GM12878 (cell line): ENCODE data around the gene ATF3. TPM values are rescaled to one million over a fixed set of nuclear protein-coding genes. Genes with fewer than 3 reads are reported as not detected.

ENCODE experiments used
- ATAC-seq: fragments of 200-7000 bp; cut with Tn5 transposase; 3 replicates; pipeline ENCODE4 v1.9.1; 2020; ENCODE audit warnings: mild to moderate bottlenecking, moderate library complexity
- BruUV-seq: library from RNA; stranded (reverse); fragments of 400-500 nt; replicated peaks from 2 replicates; lab custom pipeline; 2021; lab: Mats Ljungman, UMichigan
- CTCF ChIA-PET: fragments of 300-600 bp; sonication (Branson Sonifier 250); formaldehyde crosslinking; extraction: SDS; loops from one replicate; lab custom pipeline; 2021; ENCODE audit warnings: inconsistent platforms; lab: Yijun Ruan, JAX
- POLR2A ChIA-PET: fragments of 350-600 bp; formaldehyde crosslinking; extraction: SDS; loops from one replicate; lab custom pipeline; 2021; ENCODE audit warnings: inconsistent platforms; lab: Charles Lee
- RAD21 ChIA-PET: fragments of 300-600 bp; sonication (Branson Sonifier 250); formaldehyde crosslinking; loops from one replicate; lab custom pipeline; 2023; ENCODE audit warnings: antibody characterized with exemption; ENCODE audit not compliant: unreplicated experiment; lab: Charles Lee
- SMC1A ChIA-PET: fragments of 300-600 bp; sonication (Branson Sonifier 250); formaldehyde crosslinking; loops from one replicate; lab custom pipeline; 2023; ENCODE audit not compliant: unreplicated experiment, uncharacterized antibody; lab: Charles Lee
- DNase-seq: peaks from one replicate; pipeline ENCODE4 v3.0.0-alpha.2; 2011; ENCODE audit warnings: low read depth, low spot score
- FAIRE-seq: peaks from 3 replicates; lab custom pipeline; 2011; peaks lifted over from hg19 to GRCh38; lab: Jason Lieb, UNC
- H2AFZ ChIP-seq: 2 replicates; pipeline ENCODE4 v1.6.0; 2011; ENCODE audit warnings: low read depth, low read length, control low read depth; ENCODE audit not compliant: control insufficient read depth
- H3K27ac ChIP-seq: 2 replicates; pipeline ENCODE4 v1.5.1; 2011; ENCODE audit warnings: control low read depth; ENCODE audit not compliant: control insufficient read depth, insufficient read depth
- H3K27me3 ChIP-seq, 2 experiments: replicated peaks in 1 of 2; 2 replicates each; pipeline versions ENCODE4 v1.6.0 to v1.6.1; 2011; ENCODE audit warnings: low read length in 1 of 2; ENCODE audit not compliant: control insufficient read depth in 2 of 2, insufficient read depth in 2 of 2
- H3K36me3 ChIP-seq, 2 experiments: 2 replicates each; pipeline ENCODE4 v1.5.1; 2011; ENCODE audit warnings: low read length in 1 of 2; ENCODE audit not compliant: control insufficient read depth in 2 of 2, insufficient read depth in 2 of 2
- H3K4me1 ChIP-seq: 2 replicates; pipeline ENCODE4 v1.6.1; 2011; ENCODE audit warnings: mild to moderate bottlenecking, low read length, moderate library complexity, mixed read lengths; ENCODE audit not compliant: control insufficient read depth, insufficient read depth
- H3K4me2 ChIP-seq: 2 replicates; pipeline ENCODE4 v1.6.0; 2011; ENCODE audit warnings: control low read depth; ENCODE audit not compliant: control insufficient read depth, insufficient read depth
- H3K4me3 ChIP-seq: fragments of 200-600 bp; sonication (generic); 2 replicates; pipeline ENCODE4 v1.5.1; 2016
- H3K79me2 ChIP-seq: 2 replicates; pipeline ENCODE4 v1.6.0; 2011; ENCODE audit warnings: low read length; ENCODE audit not compliant: control insufficient read depth, insufficient read depth
- H3K9ac ChIP-seq: 2 replicates; pipeline ENCODE4 v1.8.0; 2011; ENCODE audit warnings: low read length, control low read depth, mixed read lengths; ENCODE audit not compliant: control insufficient read depth, insufficient read depth
- H3K9me3 ChIP-seq: replicated peaks from 3 replicates; pipeline ENCODE4 v1.5.1; 2011; ENCODE audit warnings: mild to moderate bottlenecking, low read length; ENCODE audit not compliant: control insufficient read depth, insufficient read depth
- H4K20me1 ChIP-seq: 2 replicates; pipeline ENCODE4 v1.6.0; 2011; ENCODE audit not compliant: control insufficient read depth, insufficient read depth
- ASH2L ChIP-seq: fragments of 300-600, 200-600 bp; sonication (generic); IDR thresholded peaks from 2 replicates; pipeline ENCODE4 v1.6.1; 2017; ENCODE audit warnings: low read depth, mild to moderate bottlenecking, borderline replicate concordance
- BCL3 ChIP-seq: IDR thresholded peaks from 2 replicates; pipeline ENCODE4 v1.6.1; 2011; ENCODE audit warnings: borderline replicate concordance, low read depth, mild to moderate bottlenecking, moderate library complexity, low read length; ENCODE audit not compliant: insufficient read depth, poor library complexity, severe bottlenecking
- CBX5 ChIP-seq: sonication (generic); IDR thresholded peaks from 2 replicates; pipeline ENCODE4 v1.6.1; 2016; ENCODE audit warnings: low read depth, moderate library complexity, mild to moderate bottlenecking, inconsistent platforms
- ESRRA ChIP-seq: IDR thresholded peaks from 2 replicates; pipeline ENCODE4 v1.6.1; 2012; ENCODE audit warnings: mild to moderate bottlenecking, low read length, improper control_type of control experiment
- GATAD2B ChIP-seq: fragments of 450-650 bp; conservative IDR thresholded peaks from 2 replicates; pipeline ENCODE4 v1.6.1; 2017; ENCODE audit warnings: low read depth, mild to moderate bottlenecking, moderate library complexity
- IRF5 ChIP-seq: fragments of 450-650 bp; IDR thresholded peaks from 2 replicates; pipeline ENCODE4 v1.6.1; 2017; ENCODE audit warnings: borderline replicate concordance
- JUNB ChIP-seq: IDR thresholded peaks from 2 replicates; pipeline ENCODE4 v1.6.1; 2016; ENCODE audit warnings: antibody characterized with exemption, mild to moderate bottlenecking
- KDM1A ChIP-seq: fragments of 200-600 bp; sonication (generic); IDR thresholded peaks from 2 replicates; pipeline ENCODE4 v1.6.1; 2016; ENCODE audit warnings: borderline replicate concordance
- MEF2B ChIP-seq: fragments of 450-650 bp; IDR thresholded peaks from 2 replicates; pipeline ENCODE4 v1.6.1; 2018; ENCODE audit warnings: mild to moderate bottlenecking, moderate library complexity; ENCODE audit not compliant: partially characterized antibody, poor library complexity, severe bottlenecking
- RCOR1 ChIP-seq: conservative IDR thresholded peaks from 2 replicates; pipeline ENCODE4 v1.6.1; 2012; ENCODE audit warnings: low read depth, low read length, improper control_type of control experiment
- REST ChIP-seq: IDR thresholded peaks from 2 replicates; pipeline ENCODE4 v1.6.1; 2012; ENCODE audit warnings: mild to moderate bottlenecking, low read depth, low read length
- TAF1 ChIP-seq: IDR thresholded peaks from 2 replicates; pipeline ENCODE4 v1.6.1; 2011; ENCODE audit warnings: mild to moderate bottlenecking, low read depth, low read length, borderline replicate concordance
- ZNF384 ChIP-seq: IDR thresholded peaks from 2 replicates; pipeline ENCODE4 v1.6.1; 2012; ENCODE audit warnings: low read depth, mild to moderate bottlenecking, low read length, improper control_type of control experiment, borderline replicate concordance
- WGBS: methylation state at CpG from one replicate; pipeline ENCODE4 v1.1.6; 2016; ENCODE audit warnings: low lambda C conversion rate; ENCODE audit not compliant: insufficient replicate concordance, insufficient coverage; ENCODE audit errors: missing lambda C conversion rate; 5-methylcytosine and 5-hydroxymethylcytosine counted together
- in situ Hi-C: fragments of 300-500 bp; cut with MboI; formaldehyde crosslinking; loops from 9 replicates; pipeline ENCODE4 v1.14.3; 2018; ENCODE audit warnings: mixed read lengths
- intact Hi-C: fragments of 100-400 bp; cut with micrococcal nuclease; formaldehyde crosslinking; loops from one replicate; pipeline ENCODE4 v1.14.2; 2022; ENCODE audit not compliant: unreplicated experiment
- polyA plus RNA-seq, 11 experiments: library from polyadenylated mRNA; depleted of rRNA in 4 of 11; unstranded in 6 of 11; stranded (reverse) in 5 of 11; fragments of >200 nt; fragmentation: Nextera tagmentation in 4 of 11; fragmentation: Illumina TruSeq in 1 of 11; extraction: Ambion mirVana in 4 of 11; extraction: Trizol in 1 of 11; gene quantifications; 1 replicate in 1 of 11; 2 replicates in 10 of 11; pipeline versions ENCODE4 v1.2.1 to v1.2.3, GENCODE V29; 2011 to 2016; ENCODE audit warnings: inconsistent platforms in 2 of 11, missing spikeins in 2 of 11, low read depth in 1 of 11
- total RNA-seq, 4 experiments: library from RNA; depleted of rRNA in 3 of 4; stranded (reverse); fragments of >200 nt in 3 of 4; fragmentation: Illumina TruSeq in 1 of 4; extraction: Trizol in 1 of 4; gene quantifications; 2 replicates each; pipeline versions ENCODE4 v1.2.1 to v1.2.3, GENCODE V29; 2013 to 2021

The ATF3 gene
- total and polyA plus RNA-seq, 10 of the 15 experiments (the other 5 are each of a cell fraction or from before 2014, with no cell fraction given) = 3.0 to 13.9 (median 8.3) TPM

- no peak for TF ChIP-seq REST
- no peak for TF ChIP-seq JUNB
- TF ChIP-seq ASH2L = no peak
- no peak for TF ChIP-seq CBX5
- no peak for TF ChIP-seq GATAD2B
- no peak for TF ChIP-seq ESRRA
- no peak for TF ChIP-seq IRF5
These were observed 39.5 kb upstream of the ATF3 start (continued) for GRCh38 chr1:212568978-212569537.

- ChIA-PET CTCF (interaction anchor here (0.6 to 0.8 kb wide), 2 partner anchors 22 to 119 kb away, joined by 3 read pairs; no protein-coding TSS in a partner anchor), SMC1A (interaction anchor here (1.0 kb wide), 2 partner anchors 14 to 42 kb away, joined by 3 to 5 read pairs; no protein-coding TSS in a partner anchor), RAD21 (interaction anchor here (1.1 kb wide), 1 partner anchor 22 kb away, joined by 4 read pairs; no protein-coding TSS in a partner anchor), POLR2A (no interaction called here)
- no peak overlapping the region for H2AFZ ChIP-seq
- no peaks in the 10 kb centered on the region for H3K9me3 ChIP-seq
- H3K4me3 ChIP-seq = no peak overlapping the region
- FAIRE-seq = no peak
- H3K79me2 ChIP-seq = no peaks in the 10 kb centered on the region
- no peaks in the 10 kb centered on the region for H4K20me1 ChIP-seq
- WGBS = 88% methylated on average over 3 of the region's 3 CpGs
- H3K36me3 ChIP-seq = no peaks in the 10 kb centered on the region
- no peak overlapping the region for H3K27ac ChIP-seq
- in situ Hi-C loops (no loop called here), intact Hi-C loops (no loop called here)
- no peak overlapping the region for H3K9ac ChIP-seq
- no peak for ATAC-seq
- H3K4me2 ChIP-seq = no peak overlapping the region
- BruUV-seq = no TSS peak
- no peaks in the 10 kb centered on the region for H3K27me3 ChIP-seq
- DNase-seq = no peak
- H3K4me1 ChIP-seq = no peaks in the 10 kb centered on the region
- TF ChIP-seq BCL3 (no peak), ZNF384 (no peak), TAF1 (no peak), RCOR1 (no peak), KDM1A (no peak), MEF2B (no peak)
These were observed 33.8 kb upstream of the ATF3 start for GRCh38 chr1:212574732-212575131.
